Cerebellar nuclear complex (tissue), 1 donor: ENCODE measurements around the gene ANGEL1.
A peak's percentile ranks its signal among the peaks of the same experiment; 100 is the strongest.

ENCODE experiments used
- DNase-seq, 2 experiments: peaks; one replicate each; lab custom pipeline; 2025; lab: John Stamatoyannopoulos, UW

ANGEL1 gene

GRCh38 chr14:76820700-76821099 lies 8.0 kb upstream of the ANGEL1 start:
- DNase-seq, result no peak

GRCh38 chr14:76814726-76815645 lies 2.3 kb upstream of the ANGEL1 start:
- DNase-seq, result no peak

GRCh38 chr14:76812093-76812421 lies 625 bp downstream of the ANGEL1 start:
- no peak for DNase-seq

- no peak for DNase-seq
Measured at GRCh38 chr14:76811561-76811960, 1.1 kb downstream of the ANGEL1 start.

GRCh38 chr14:76810953-76811400 lies 1.7 kb downstream of the ANGEL1 start:
- peak in 1 of 2 experiments; percentile 24 for DNase-seq

- DNase-seq, result no peak
Measured at GRCh38 chr14:76810525-76810924, 2.2 kb downstream of the ANGEL1 start.

- DNase-seq, result no peak
Measured at GRCh38 chr14:76808990-76809389, 3.7 kb downstream of the ANGEL1 start.

- DNase-seq, result no peak
Measured at GRCh38 chr14:76808011-76808410, 4.7 kb downstream of the ANGEL1 start.

GRCh38 chr14:76806446-76806845 lies 6.2 kb downstream of the ANGEL1 start:
- no peak for DNase-seq

GRCh38 chr14:76793956-76794355 lies 18.7 kb downstream of the ANGEL1 start:
- DNase-seq, result no peak

- no peak for DNase-seq
Measured at GRCh38 chr14:76793324-76793723, 19.4 kb downstream of the ANGEL1 start.

GRCh38 chr14:76792422-76792821 lies 20.3 kb downstream of the ANGEL1 start:
- DNase-seq, result no peak

GRCh38 chr14:76786601-76787000 lies 26.1 kb downstream of the ANGEL1 start:
- DNase-seq, result peak; percentile 40 to 81

GRCh38 chr14:76784881-76785280 lies 27.8 kb downstream of the ANGEL1 start:
- DNase-seq, result no peak

GRCh38 chr14:76784266-76784874 lies 28.3 kb downstream of the ANGEL1 start:
- no peak for DNase-seq

- no peak for DNase-seq
Measured at GRCh38 chr14:76782885-76783566, 29.7 kb downstream of the ANGEL1 start.

GRCh38 chr14:76782115-76782884 lies 30.4 kb downstream of the ANGEL1 start:
- DNase-seq, result no peak

GRCh38 chr14:76781648-76782051 lies 31.0 kb downstream of the ANGEL1 start:
- DNase-seq, result no peak

- DNase-seq, result no peak
Measured at GRCh38 chr14:76780875-76781647, 31.6 kb downstream of the ANGEL1 start.

GRCh38 chr14:76780360-76780759 lies 32.3 kb downstream of the ANGEL1 start:
- no peak for DNase-seq

- DNase-seq, result no peak
Measured at GRCh38 chr14:76780058-76780345, 32.7 kb downstream of the ANGEL1 start.
